Vagina (tissue), 2 donors: ENCODE measurements around the gene CUBN. TPM values are rescaled to one million over a fixed set of nuclear protein-coding genes. Genes with fewer than 3 reads are reported as not detected.

Source experiments
- DNase-seq, 2 donors: peaks; one replicate each; pipeline ENCODE4 v3.0.0-alpha.2; 2017; ENCODE audit errors: extremely low spot score in 2 of 2
- H3K27ac ChIP-seq: fragments of 200-600 bp; sonication (generic); one replicate; pipeline ENCODE4 v1.5.1; 2019
- H3K27me3 ChIP-seq: fragments of 200-600 bp; sonication (generic); one replicate; pipeline ENCODE4 v1.5.1; 2019
- H3K36me3 ChIP-seq, 2 donors: fragments of 200-600 bp; sonication (generic); one replicate each; pipeline ENCODE4 v1.5.1; 2017 to 2019
- H3K4me1 ChIP-seq: fragments of 200-600 bp; sonication (generic); one replicate; pipeline ENCODE4 v1.5.1; 2019
- H3K4me3 ChIP-seq, 2 donors: fragments of 200-600 bp; sonication (generic); 1 replicate in 1 of 2; 2 replicates in 1 of 2; pipeline ENCODE4 v1.5.1; 2016 to 2019
- H3K9me3 ChIP-seq: fragments of 200-600 bp; sonication (generic); one replicate; pipeline ENCODE4 v1.5.1; 2019
- CTCF ChIP-seq, 3 experiments: fragments of 450-650 bp in 2 of 3; fragments of 200-600 bp in 1 of 3; sonication (generic) in 1 of 3; IDR thresholded peaks; one replicate each; pipeline ENCODE4 v1.5.1; 2017 to 2019; ENCODE audit warnings: antibody characterized with exemption in 3 of 3, mild to moderate bottlenecking in 2 of 3, moderate library complexity in 2 of 3
- POLR2A ChIP-seq, 2 donors: fragments of 450-650 bp; IDR thresholded peaks; one replicate each; pipeline ENCODE4 v1.6.1; 2017; ENCODE audit warnings: antibody characterized with exemption in 2 of 2, mild to moderate bottlenecking in 2 of 2, moderate library complexity in 2 of 2
- POLR2AphosphoS5 ChIP-seq, 2 donors: sonication (generic); formaldehyde crosslinking; IDR thresholded peaks; one replicate each; pipeline ENCODE4 v1.9.0; 2017; ENCODE audit warnings: antibody characterized with exemption in 2 of 2, mild to moderate bottlenecking in 2 of 2, low read depth in 1 of 2; ENCODE audit not compliant: insufficient read depth in 1 of 2
- intact Hi-C: fragments of 100-400 bp; cut with DNase I; formaldehyde crosslinking; loops from one replicate; pipeline ENCODE4 v1.15.1; 2023
- total RNA-seq: library from RNA; depleted of rRNA; stranded (reverse); fragments of >200 nt; gene quantifications from one replicate; pipeline ENCODE4 v1.2.3, GENCODE V29; 2016

The CUBN gene
- total RNA-seq, 1 donor from 2014 or later, result 4.4 TPM

GRCh38 chr10:16792675-16793074 lies 336.9 kb downstream of the CUBN start:
- Histone ChIP-seq H3K4me3 (no peak overlapping the region), H3K27ac (no peak overlapping the region), H3K27me3 (no peaks in the 10 kb centered on the region), H3K9me3 (no peaks in the 10 kb centered on the region), H3K4me1 (no peaks in the 10 kb centered on the region), H3K36me3 (no peaks in the 10 kb centered on the region)
- no peak for TF ChIP-seq POLR2AphosphoS5 (IDR thresholded peaks at IDR 0.05; ENCODE audit: insufficient read depth in 1 of 2, low read depth in 1 of 2)
- no peak for TF ChIP-seq POLR2A (IDR thresholded peaks at IDR 0.05)
- no peak for TF ChIP-seq CTCF (IDR thresholded peaks at IDR 0.05)
- intact Hi-C loops, result no loop called here
- peak in 1 of 2 donors; percentile 22 for DNase-seq

- DNase-seq, result no peak
- no peak for TF ChIP-seq POLR2A (IDR thresholded peaks at IDR 0.05)
- no peak for TF ChIP-seq CTCF (IDR thresholded peaks at IDR 0.05)
- TF ChIP-seq POLR2AphosphoS5 (IDR thresholded peaks at IDR 0.05; ENCODE audit: insufficient read depth in 1 of 2, low read depth in 1 of 2), result no peak
- Histone ChIP-seq H3K4me3 (no peak overlapping the region), H3K27me3 (no peaks in the 10 kb centered on the region), H3K27ac (no peak overlapping the region), H3K4me1 (no peaks in the 10 kb centered on the region), H3K9me3 (no peaks in the 10 kb centered on the region), H3K36me3 (no peaks in the 10 kb centered on the region)
- intact Hi-C loops, result no loop called here
Observed at GRCh38 chr10:16789765-16790164, 339.8 kb downstream of the CUBN start.

GRCh38 chr10:16789261-16789660 lies 340.4 kb downstream of the CUBN start:
- no peak for DNase-seq
- H3K27ac ChIP-seq, result no peak overlapping the region
- H3K27me3 ChIP-seq, result no peaks in the 10 kb centered on the region
- H3K4me3 ChIP-seq, result no peak overlapping the region
- no peaks in the 10 kb centered on the region for H3K4me1 ChIP-seq
- no peak for TF ChIP-seq CTCF (IDR thresholded peaks at IDR 0.05)
- TF ChIP-seq POLR2A (IDR thresholded peaks at IDR 0.05), result no peak
- no peak for TF ChIP-seq POLR2AphosphoS5 (IDR thresholded peaks at IDR 0.05; ENCODE audit: insufficient read depth in 1 of 2, low read depth in 1 of 2)
- H3K36me3 ChIP-seq, result no peaks in the 10 kb centered on the region
- intact Hi-C loops, result no loop called here
- H3K9me3 ChIP-seq, result no peaks in the 10 kb centered on the region

GRCh38 chr10:16788778-16789177 lies 340.8 kb downstream of the CUBN start:
- intact Hi-C loops, result no loop called here
- DNase-seq, result no peak
- no peaks in the 10 kb centered on the region for H3K9me3 ChIP-seq
- no peak overlapping the region for H3K4me3 ChIP-seq
- H3K27ac ChIP-seq, result no peak overlapping the region
- H3K27me3 ChIP-seq, result no peaks in the 10 kb centered on the region
- no peaks in the 10 kb centered on the region for H3K4me1 ChIP-seq
- no peaks in the 10 kb centered on the region for H3K36me3 ChIP-seq
- no peak for TF ChIP-seq POLR2A (IDR thresholded peaks at IDR 0.05)
- TF ChIP-seq POLR2AphosphoS5 (IDR thresholded peaks at IDR 0.05; ENCODE audit: insufficient read depth in 1 of 2, low read depth in 1 of 2), result no peak
- no peak for TF ChIP-seq CTCF (IDR thresholded peaks at IDR 0.05)

GRCh38 chr10:16788125-16788524 lies 341.5 kb downstream of the CUBN start:
- no peak for DNase-seq
- intact Hi-C loops, result no loop called here
- TF ChIP-seq POLR2A (IDR thresholded peaks at IDR 0.05) (no peak), POLR2AphosphoS5 (IDR thresholded peaks at IDR 0.05; ENCODE audit: insufficient read depth in 1 of 2, low read depth in 1 of 2) (no peak), CTCF (IDR thresholded peaks at IDR 0.05) (no peak)
- Histone ChIP-seq H3K4me3 (no peak overlapping the region), H3K27me3 (no peaks in the 10 kb centered on the region), H3K36me3 (no peaks in the 10 kb centered on the region), H3K27ac (no peak overlapping the region), H3K9me3 (no peaks in the 10 kb centered on the region), H3K4me1 (no peaks in the 10 kb centered on the region)
